ENCODE results near the gene DGUOK.

DNA sequence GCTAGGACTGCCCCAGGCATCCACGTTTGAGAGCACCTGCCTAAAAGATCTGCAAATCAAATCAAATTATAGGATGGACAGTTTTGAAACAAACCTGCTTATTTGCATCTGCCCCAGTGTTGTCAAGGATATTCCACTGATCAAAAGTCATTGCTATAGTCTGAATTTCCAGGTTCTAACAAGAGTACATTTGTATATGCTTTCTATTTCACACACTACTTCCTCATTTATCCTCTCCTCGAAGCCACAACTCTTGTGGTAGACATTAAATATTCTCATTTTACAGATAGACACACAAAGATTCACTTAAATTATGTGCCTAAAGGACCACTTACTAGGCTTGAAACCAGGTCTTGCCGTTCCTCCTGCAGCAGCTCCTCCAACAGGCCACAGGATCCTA lies 46.2 kb downstream of the DGUOK start:
- TF ChIP-seq, protein P1, sequence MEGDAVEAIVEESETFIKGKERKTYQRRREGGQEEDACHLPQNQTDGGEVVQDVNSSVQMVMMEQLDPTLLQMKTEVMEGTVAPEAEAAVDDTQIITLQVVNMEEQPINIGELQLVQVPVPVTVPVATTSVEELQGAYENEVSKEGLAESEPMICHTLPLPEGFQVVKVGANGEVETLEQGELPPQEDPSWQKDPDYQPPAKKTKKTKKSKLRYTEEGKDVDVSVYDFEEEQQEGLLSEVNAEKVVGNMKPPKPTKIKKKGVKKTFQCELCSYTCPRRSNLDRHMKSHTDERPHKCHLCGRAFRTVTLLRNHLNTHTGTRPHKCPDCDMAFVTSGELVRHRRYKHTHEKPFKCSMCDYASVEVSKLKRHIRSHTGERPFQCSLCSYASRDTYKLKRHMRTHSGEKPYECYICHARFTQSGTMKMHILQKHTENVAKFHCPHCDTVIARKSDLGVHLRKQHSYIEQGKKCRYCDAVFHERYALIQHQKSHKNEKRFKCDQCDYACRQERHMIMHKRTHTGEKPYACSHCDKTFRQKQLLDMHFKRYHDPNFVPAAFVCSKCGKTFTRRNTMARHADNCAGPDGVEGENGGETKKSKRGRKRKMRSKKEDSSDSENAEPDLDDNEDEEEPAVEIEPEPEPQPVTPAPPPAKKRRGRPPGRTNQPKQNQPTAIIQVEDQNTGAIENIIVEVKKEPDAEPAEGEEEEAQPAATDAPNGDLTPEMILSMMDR (IDR thresholded peaks at IDR 0.05 in 2 of 3, conservative IDR thresholded peaks at IDR 0.05 in 1 of 3; ENCODE audit: borderline replicate concordance in 1 of 3, insufficient read depth in 1 of 3, low read depth in 2 of 3, low read length in 2 of 3): no peak
- TF ChIP-seq POLR2AphosphoS5 (IDR thresholded peaks at IDR 0.05; ENCODE audit: low read depth, low read length) (no peak), EZH2phosphoT487 (IDR thresholded peaks at IDR 0.05; ENCODE audit: borderline replicate concordance) (no peak), RAD21 (IDR thresholded peaks at IDR 0.05; ENCODE audit: low read depth) (no peak), POLR2A (IDR thresholded peaks at IDR 0.05; ENCODE audit: borderline replicate concordance, extremely low read depth, insufficient read depth, insufficient read length) (no peak), TCF7L2 (IDR thresholded peaks at IDR 0.05; ENCODE audit: borderline replicate concordance, extremely low read depth, insufficient read depth, insufficient read length) (no peak), YY1 (IDR thresholded peaks at IDR 0.05; ENCODE audit: extremely low read depth, insufficient replicate concordance, low read depth, low read length) (no peak), EZH2 (IDR thresholded peaks at IDR 0.05) (no peak)
- TF ChIP-seq, protein P2, sequence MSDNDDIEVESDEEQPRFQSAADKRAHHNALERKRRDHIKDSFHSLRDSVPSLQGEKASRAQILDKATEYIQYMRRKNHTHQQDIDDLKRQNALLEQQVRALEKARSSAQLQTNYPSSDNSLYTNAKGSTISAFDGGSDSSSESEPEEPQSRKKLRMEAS (IDR thresholded peaks at IDR 0.05): no peak
- TF ChIP-seq, protein P3, sequence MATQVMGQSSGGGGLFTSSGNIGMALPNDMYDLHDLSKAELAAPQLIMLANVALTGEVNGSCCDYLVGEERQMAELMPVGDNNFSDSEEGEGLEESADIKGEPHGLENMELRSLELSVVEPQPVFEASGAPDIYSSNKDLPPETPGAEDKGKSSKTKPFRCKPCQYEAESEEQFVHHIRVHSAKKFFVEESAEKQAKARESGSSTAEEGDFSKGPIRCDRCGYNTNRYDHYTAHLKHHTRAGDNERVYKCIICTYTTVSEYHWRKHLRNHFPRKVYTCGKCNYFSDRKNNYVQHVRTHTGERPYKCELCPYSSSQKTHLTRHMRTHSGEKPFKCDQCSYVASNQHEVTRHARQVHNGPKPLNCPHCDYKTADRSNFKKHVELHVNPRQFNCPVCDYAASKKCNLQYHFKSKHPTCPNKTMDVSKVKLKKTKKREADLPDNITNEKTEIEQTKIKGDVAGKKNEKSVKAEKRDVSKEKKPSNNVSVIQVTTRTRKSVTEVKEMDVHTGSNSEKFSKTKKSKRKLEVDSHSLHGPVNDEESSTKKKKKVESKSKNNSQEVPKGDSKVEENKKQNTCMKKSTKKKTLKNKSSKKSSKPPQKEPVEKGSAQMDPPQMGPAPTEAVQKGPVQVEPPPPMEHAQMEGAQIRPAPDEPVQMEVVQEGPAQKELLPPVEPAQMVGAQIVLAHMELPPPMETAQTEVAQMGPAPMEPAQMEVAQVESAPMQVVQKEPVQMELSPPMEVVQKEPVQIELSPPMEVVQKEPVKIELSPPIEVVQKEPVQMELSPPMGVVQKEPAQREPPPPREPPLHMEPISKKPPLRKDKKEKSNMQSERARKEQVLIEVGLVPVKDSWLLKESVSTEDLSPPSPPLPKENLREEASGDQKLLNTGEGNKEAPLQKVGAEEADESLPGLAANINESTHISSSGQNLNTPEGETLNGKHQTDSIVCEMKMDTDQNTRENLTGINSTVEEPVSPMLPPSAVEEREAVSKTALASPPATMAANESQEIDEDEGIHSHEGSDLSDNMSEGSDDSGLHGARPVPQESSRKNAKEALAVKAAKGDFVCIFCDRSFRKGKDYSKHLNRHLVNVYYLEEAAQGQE (IDR thresholded peaks at IDR 0.05; ENCODE audit: low read depth): no peak

All from HCT116 (cell line).